KOPT-K1 (cell line): ENCODE measurements around the gene MYO9A.

Source experiments
- H3K27ac ChIP-seq: fragments of 200-600 bp; sonication (generic); 2 replicates; pipeline ENCODE4 v1.5.1; 2016; ENCODE audit warnings: antibody characterized with exemption, mild to moderate bottlenecking, low read depth, low read length; ENCODE audit not compliant: poor library complexity, severe bottlenecking
- H3K36me3 ChIP-seq: fragments of 200-600 bp; sonication (generic); 2 replicates; pipeline ENCODE4 v1.5.1; 2017; ENCODE audit warnings: antibody characterized with exemption, mild to moderate bottlenecking, low read length, moderate library complexity; ENCODE audit not compliant: insufficient read depth
- H3K9me3 ChIP-seq: fragments of 200-600 bp; sonication (generic); 2 replicates; pipeline ENCODE4 v1.5.1; 2017; ENCODE audit warnings: antibody characterized with exemption, low read length, mild to moderate bottlenecking; ENCODE audit not compliant: insufficient read depth, poor library complexity, severe bottlenecking

MYO9A gene

GRCh38 chr15:72118017-72118978, at the start of gene MYO9A, which contains the start of gene SENP8:
MYO9A (minus strand) TSS chr15:72118150; CDS start chr15:72046563, 71,587 bp downstream.
SENP8 (plus strand) TSS chr15:72118403; CDS start chr15:72139624, 21,221 bp downstream.
- H3K36me3 ChIP-seq: no peaks in the 10 kb centered on the region
- no peaks in the 10 kb centered on the region for H3K9me3 ChIP-seq
- H3K27ac ChIP-seq: peak within 1 kb of the TSS; percentile 81

GRCh38 chr15:72167445-72167844, 49.5 kb upstream of the MYO9A start:
- Histone ChIP-seq H3K9me3 (no peaks in the 10 kb centered on the region), H3K36me3 (no peaks in the 10 kb centered on the region), H3K27ac (peak overlapping the region; percentile 90)

GRCh38 chr15:72166716-72167417, 48.9 kb upstream of the MYO9A start:
- Histone ChIP-seq H3K27ac (no peak overlapping the region), H3K9me3 (no peaks in the 10 kb centered on the region), H3K36me3 (no peaks in the 10 kb centered on the region)

- H3K27ac ChIP-seq: no peak overlapping the region
- H3K36me3 ChIP-seq: no peaks in the 10 kb centered on the region
- H3K9me3 ChIP-seq: no peaks in the 10 kb centered on the region
Measured at GRCh38 chr15:72163719-72164118, 45.8 kb upstream of the MYO9A start.

GRCh38 chr15:72162569-72162968, 44.6 kb upstream of the MYO9A start:
- Histone ChIP-seq H3K36me3 (no peaks in the 10 kb centered on the region), H3K27ac (no peak overlapping the region), H3K9me3 (no peaks in the 10 kb centered on the region)

- Histone ChIP-seq H3K27ac (no peak overlapping the region), H3K9me3 (no peaks in the 10 kb centered on the region)
Measured at GRCh38 chr15:72161361-72162132, 43.6 kb upstream of the MYO9A start.

GRCh38 chr15:72160696-72161245, 42.8 kb upstream of the MYO9A start:
- Histone ChIP-seq H3K9me3 (no peaks in the 10 kb centered on the region), H3K36me3 (no peaks in the 10 kb centered on the region), H3K27ac (no peak overlapping the region)

More at GRCh38 chr15:72161361-72162132, 43.6 kb upstream of the MYO9A start:
- no peaks in the 10 kb centered on the region for H3K36me3 ChIP-seq

- no peaks in the 10 kb centered on the region for H3K9me3 ChIP-seq
- no peak overlapping the region for H3K27ac ChIP-seq
- H3K36me3 ChIP-seq: no peaks in the 10 kb centered on the region
Measured at GRCh38 chr15:72156928-72157327, 39.0 kb upstream of the MYO9A start.

- H3K36me3 ChIP-seq: no peaks in the 10 kb centered on the region
- H3K27ac ChIP-seq: no peak overlapping the region
- no peaks in the 10 kb centered on the region for H3K9me3 ChIP-seq
Measured at GRCh38 chr15:72155635-72156616, 38.0 kb upstream of the MYO9A start.

GRCh38 chr15:72155003-72155621, 37.2 kb upstream of the MYO9A start:
- no peaks in the 10 kb centered on the region for H3K9me3 ChIP-seq
- no peak overlapping the region for H3K27ac ChIP-seq
- H3K36me3 ChIP-seq: no peaks in the 10 kb centered on the region

- Histone ChIP-seq H3K27ac (no peak overlapping the region), H3K36me3 (no peaks in the 10 kb centered on the region), H3K9me3 (no peaks in the 10 kb centered on the region)
Measured at GRCh38 chr15:72154316-72154715, 36.4 kb upstream of the MYO9A start.

- no peak overlapping the region for H3K27ac ChIP-seq
- H3K36me3 ChIP-seq: no peaks in the 10 kb centered on the region
Measured at GRCh38 chr15:72153269-72154000, 35.5 kb upstream of the MYO9A start.

GRCh38 chr15:72147418-72147817, 29.5 kb upstream of the MYO9A start:
- no peaks in the 10 kb centered on the region for H3K9me3 ChIP-seq
- no peak overlapping the region for H3K27ac ChIP-seq
- H3K36me3 ChIP-seq: no peaks in the 10 kb centered on the region

More at GRCh38 chr15:72153269-72154000, 35.5 kb upstream of the MYO9A start:
- H3K9me3 ChIP-seq: no peaks in the 10 kb centered on the region
